K562 (cell line): Measurements from ENCODE around the gene SGK1. TPM values are rescaled to one million over a fixed set of nuclear protein-coding genes. Genes with fewer than 3 reads are reported as not detected.

Source experiments
- ATF2 ChIP-seq: sonication (generic); formaldehyde crosslinking; IDR thresholded peaks from 2 replicates; pipeline ENCODE4 v1.8.1; 2022; ENCODE audit warnings: missing genetic modification reagents
- COPS2 ChIP-seq: fragments of 450-650 bp; conservative IDR thresholded peaks from 2 replicates; pipeline ENCODE4 v1.6.1; 2016; ENCODE audit warnings: mild to moderate bottlenecking, moderate library complexity
- E2F3 ChIP-seq: fragments of 250-450 bp; sonication (Bioruptor Pico); IDR thresholded peaks from 2 replicates; pipeline ENCODE4 v1.4.0; 2020; ENCODE audit warnings: mild to moderate bottlenecking
- FIP1L1 ChIP-seq: fragments of 200-400 bp; formaldehyde crosslinking; IDR thresholded peaks from 2 replicates; pipeline ENCODE4 v1.6.1; 2018; ENCODE audit warnings: mild to moderate bottlenecking, low read depth, low read length; ENCODE audit not compliant: poor library complexity, severe bottlenecking
- MECOM ChIP-seq: fragments of 250-450 bp; sonication (Bioruptor Pico); IDR thresholded peaks from 2 replicates; pipeline ENCODE4 v1.8.0; 2022; ENCODE audit warnings: inconsistent platforms
- NBN ChIP-seq: fragments of 450-650 bp; IDR thresholded peaks from 2 replicates; pipeline ENCODE4 v1.6.1; 2016; ENCODE audit warnings: low read depth, mild to moderate bottlenecking
- NCOR1 ChIP-seq: fragments of 450-650 bp; IDR thresholded peaks from 2 replicates; pipeline ENCODE4 v1.6.1; 2016; ENCODE audit warnings: mild to moderate bottlenecking, moderate library complexity
- PHF21A ChIP-seq: fragments of 450-650 bp; IDR thresholded peaks from 2 replicates; pipeline ENCODE4 v1.6.1; 2017; ENCODE audit warnings: low read depth, borderline replicate concordance
- PHF8 ChIP-seq: fragments of 200-600 bp; sonication (generic); IDR thresholded peaks from 2 replicates; pipeline ENCODE4 v1.6.1; 2012; ENCODE audit warnings: mixed run types, mild to moderate bottlenecking, inconsistent platforms, low read length, moderate library complexity, borderline replicate concordance
- PTTG1 ChIP-seq: fragments of 450-650 bp; IDR thresholded peaks from 2 replicates; pipeline ENCODE4 v1.6.1; 2016; ENCODE audit warnings: low read depth, mild to moderate bottlenecking, missing genetic modification characterization, missing compliant biosample characterization
- SAFB ChIP-seq: fragments of 200-400 bp; formaldehyde crosslinking; IDR thresholded peaks from 2 replicates; pipeline ENCODE4 v1.6.1; 2017; ENCODE audit warnings: low read depth, low read length, borderline replicate concordance
- SPI1 ChIP-seq: IDR thresholded peaks from 2 replicates; pipeline ENCODE4 v1.6.1; 2011; ENCODE audit warnings: low read depth, low read length, control low read depth, borderline replicate concordance
- TGIF2 ChIP-seq: sonication (generic); formaldehyde crosslinking; IDR thresholded peaks from 2 replicates; pipeline ENCODE4 v1.8.1; 2022; ENCODE audit warnings: mild to moderate bottlenecking, missing genetic modification reagents, moderate library complexity
- THAP7 ChIP-seq: fragments of 250-450 bp; sonication (Bioruptor Pico); IDR thresholded peaks from 2 replicates; pipeline ENCODE4 v1.5.0; 2021
- polyA plus RNA-seq, 8 experiments: library from polyadenylated mRNA; depleted of rRNA in 4 of 8; stranded (reverse) in 5 of 8; unstranded in 3 of 8; fragments of >200 nt; fragmentation: Nextera tagmentation in 2 of 8; fragmentation: Illumina TruSeq in 1 of 8; extraction: Ambion mirVana in 2 of 8; extraction: Trizol in 1 of 8; gene quantifications; 2 replicates each; pipeline versions ENCODE4 v1.2.1 to v1.2.3, GENCODE V29; 2011 to 2014; ENCODE audit warnings: inconsistent platforms in 1 of 8, missing spikeins in 1 of 8
- total RNA-seq, 7 experiments: library from RNA; depleted of rRNA in 6 of 7; stranded (reverse); fragments of >200 nt in 6 of 7; fragmentation: Illumina TruSeq in 2 of 7; extraction: Trizol in 2 of 7; gene quantifications; 2 replicates each; pipeline versions ENCODE4 v1.2.1 to v1.2.3, GENCODE V29; 2011 to 2021; ENCODE audit warnings: low replicate concordance in 1 of 7
- TF ChIP-seq, protein P1 (sequence below), 3 experiments: IDR thresholded peaks in 2 of 3; conservative IDR thresholded peaks in 1 of 3; 2 replicates each; pipeline ENCODE4 v1.5.1; 2011 to 2012; ENCODE audit warnings: low read length in 3 of 3, mild to moderate bottlenecking in 3 of 3, control low read depth in 2 of 3, improper control_type of control experiment in 1 of 3, inconsistent platforms in 1 of 3, low read depth in 1 of 3, mixed read lengths in 1 of 3, moderate library complexity in 1 of 3; ENCODE audit not compliant: insufficient read depth in 2 of 3
- TF ChIP-seq, protein P2 (sequence below): fragments of 450-650 bp; IDR thresholded peaks from 2 replicates; pipeline ENCODE4 v1.6.1; 2016; ENCODE audit warnings: low read depth

SGK1 gene
- total and polyA plus RNA-seq, 9 of the 15 experiments (the other 6 are each of a cell fraction or from before 2014, with no cell fraction given) = 3.5 to 7.2 (median 3.9) TPM

DNA sequence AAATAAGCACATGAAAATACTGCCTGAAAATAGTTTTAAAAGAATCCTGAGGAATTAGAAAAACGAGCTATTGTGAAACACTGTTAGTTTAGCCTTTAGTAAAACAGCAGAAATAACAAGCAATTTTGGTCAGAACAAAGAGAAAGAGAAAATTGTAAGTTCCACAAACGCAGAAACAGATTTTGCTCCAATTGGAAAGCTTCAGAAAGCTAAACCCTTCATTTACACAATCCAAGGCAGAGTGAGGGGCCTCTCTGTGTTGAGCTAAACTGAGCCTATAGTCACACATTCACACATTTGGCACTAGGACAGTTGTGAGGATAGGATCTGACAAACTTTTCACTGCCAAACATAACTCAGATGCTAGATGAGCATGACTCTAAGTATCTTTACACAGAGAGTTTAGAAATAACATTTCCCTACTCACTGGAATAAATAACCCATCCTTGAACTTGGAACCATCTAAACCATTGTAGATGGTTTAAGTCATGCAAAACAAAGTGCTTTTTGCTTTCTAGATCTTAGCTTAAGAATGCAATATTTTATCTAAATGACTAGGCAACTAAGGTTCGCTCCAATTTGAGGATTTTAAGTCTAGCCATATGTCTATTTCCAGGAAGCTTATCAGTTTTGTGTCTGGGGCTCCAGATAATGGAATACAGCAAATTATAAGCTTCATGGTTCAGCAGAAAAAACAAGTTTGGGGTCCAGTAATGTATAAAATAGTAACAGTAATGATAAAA, 122.6 kb downstream of the SGK1 start (continued):
- TF ChIP-seq, protein P1, sequence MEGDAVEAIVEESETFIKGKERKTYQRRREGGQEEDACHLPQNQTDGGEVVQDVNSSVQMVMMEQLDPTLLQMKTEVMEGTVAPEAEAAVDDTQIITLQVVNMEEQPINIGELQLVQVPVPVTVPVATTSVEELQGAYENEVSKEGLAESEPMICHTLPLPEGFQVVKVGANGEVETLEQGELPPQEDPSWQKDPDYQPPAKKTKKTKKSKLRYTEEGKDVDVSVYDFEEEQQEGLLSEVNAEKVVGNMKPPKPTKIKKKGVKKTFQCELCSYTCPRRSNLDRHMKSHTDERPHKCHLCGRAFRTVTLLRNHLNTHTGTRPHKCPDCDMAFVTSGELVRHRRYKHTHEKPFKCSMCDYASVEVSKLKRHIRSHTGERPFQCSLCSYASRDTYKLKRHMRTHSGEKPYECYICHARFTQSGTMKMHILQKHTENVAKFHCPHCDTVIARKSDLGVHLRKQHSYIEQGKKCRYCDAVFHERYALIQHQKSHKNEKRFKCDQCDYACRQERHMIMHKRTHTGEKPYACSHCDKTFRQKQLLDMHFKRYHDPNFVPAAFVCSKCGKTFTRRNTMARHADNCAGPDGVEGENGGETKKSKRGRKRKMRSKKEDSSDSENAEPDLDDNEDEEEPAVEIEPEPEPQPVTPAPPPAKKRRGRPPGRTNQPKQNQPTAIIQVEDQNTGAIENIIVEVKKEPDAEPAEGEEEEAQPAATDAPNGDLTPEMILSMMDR (IDR thresholded peaks at IDR 0.05 in 2 of 3, conservative IDR thresholded peaks at IDR 0.05 in 1 of 3; ENCODE audit: insufficient read depth in 2 of 3, low read depth in 1 of 3, low read length in 3 of 3) = no peak
- no peak for TF ChIP-seq PHF21A
- TF ChIP-seq SAFB = no peak
- no peak for TF ChIP-seq E2F3 (CRISPR knock-in tag)
- TF ChIP-seq, protein P2, sequence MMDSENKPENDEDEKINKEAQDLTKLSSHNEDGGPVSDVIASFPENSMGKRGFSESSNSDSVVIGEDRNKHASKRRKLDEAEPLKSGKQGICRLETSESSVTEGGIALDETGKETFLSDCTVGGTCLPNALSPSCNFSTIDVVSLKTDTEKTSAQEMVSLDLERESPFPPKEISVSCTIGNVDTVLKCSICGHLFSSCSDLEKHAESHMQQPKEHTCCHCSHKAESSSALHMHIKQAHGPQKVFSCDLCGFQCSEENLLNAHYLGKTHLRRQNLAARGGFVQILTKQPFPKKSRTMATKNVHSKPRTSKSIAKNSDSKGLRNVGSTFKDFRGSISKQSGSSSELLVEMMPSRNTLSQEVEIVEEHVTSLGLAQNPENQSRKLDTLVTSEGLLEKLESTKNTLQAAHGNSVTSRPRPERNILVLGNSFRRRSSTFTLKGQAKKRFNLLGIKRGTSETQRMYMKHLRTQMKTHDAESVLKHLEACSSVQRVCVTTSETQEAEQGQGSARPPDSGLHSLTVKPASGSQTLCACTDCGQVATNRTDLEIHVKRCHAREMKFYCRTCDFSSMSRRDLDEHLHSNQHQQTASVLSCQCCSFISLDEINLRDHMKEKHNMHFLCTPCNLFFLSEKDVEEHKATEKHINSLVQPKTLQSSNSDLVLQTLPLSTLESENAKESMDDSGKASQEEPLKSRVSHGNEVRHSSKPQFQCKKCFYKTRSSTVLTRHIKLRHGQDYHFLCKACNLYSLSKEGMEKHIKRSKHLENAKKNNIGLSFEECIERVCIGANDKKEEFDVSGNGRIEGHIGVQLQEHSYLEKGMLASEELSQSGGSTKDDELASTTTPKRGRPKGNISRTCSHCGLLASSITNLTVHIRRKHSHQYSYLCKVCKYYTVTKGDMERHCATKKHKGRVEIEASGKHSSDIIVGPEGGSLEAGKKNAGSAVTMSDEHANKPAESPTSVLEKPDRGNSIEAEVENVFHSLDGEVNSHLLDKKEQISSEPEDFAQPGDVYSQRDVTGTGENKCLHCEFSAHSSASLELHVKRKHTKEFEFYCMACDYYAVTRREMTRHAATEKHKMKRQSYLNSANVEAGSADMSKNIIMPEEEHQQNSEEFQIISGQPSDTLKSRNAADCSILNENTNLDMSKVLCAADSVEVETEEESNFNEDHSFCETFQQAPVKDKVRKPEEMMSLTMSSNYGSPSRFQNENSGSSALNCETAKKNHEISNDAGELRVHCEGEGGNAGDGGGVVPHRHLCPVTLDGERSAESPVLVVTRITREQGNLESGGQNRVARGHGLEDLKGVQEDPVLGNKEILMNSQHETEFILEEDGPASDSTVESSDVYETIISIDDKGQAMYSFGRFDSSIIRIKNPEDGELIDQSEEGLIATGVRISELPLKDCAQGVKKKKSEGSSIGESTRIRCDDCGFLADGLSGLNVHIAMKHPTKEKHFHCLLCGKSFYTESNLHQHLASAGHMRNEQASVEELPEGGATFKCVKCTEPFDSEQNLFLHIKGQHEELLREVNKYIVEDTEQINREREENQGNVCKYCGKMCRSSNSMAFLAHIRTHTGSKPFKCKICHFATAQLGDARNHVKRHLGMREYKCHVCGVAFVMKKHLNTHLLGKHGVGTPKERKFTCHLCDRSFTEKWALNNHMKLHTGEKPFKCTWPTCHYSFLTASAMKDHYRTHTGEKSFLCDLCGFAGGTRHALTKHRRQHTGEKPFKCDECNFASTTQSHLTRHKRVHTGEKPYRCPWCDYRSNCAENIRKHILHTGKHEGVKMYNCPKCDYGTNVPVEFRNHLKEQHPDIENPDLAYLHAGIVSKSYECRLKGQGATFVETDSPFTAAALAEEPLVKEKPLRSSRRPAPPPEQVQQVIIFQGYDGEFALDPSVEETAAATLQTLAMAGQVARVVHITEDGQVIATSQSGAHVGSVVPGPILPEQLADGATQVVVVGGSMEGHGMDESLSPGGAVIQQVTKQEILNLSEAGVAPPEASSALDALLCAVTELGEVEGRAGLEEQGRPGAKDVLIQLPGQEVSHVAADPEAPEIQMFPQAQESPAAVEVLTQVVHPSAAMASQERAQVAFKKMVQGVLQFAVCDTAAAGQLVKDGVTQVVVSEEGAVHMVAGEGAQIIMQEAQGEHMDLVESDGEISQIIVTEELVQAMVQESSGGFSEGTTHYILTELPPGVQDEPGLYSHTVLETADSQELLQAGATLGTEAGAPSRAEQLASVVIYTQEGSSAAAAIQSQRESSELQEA = no peak
- no peak for TF ChIP-seq THAP7 (CRISPR knock-in tag)
- TF ChIP-seq NBN = peak; percentile 83
- no peak for TF ChIP-seq MECOM (CRISPR knock-in tag)
- TF ChIP-seq COPS2 = no peak
- no peak for TF ChIP-seq PTTG1
- no peak for TF ChIP-seq TGIF2 (CRISPR knock-in tag)
- TF ChIP-seq SPI1 = no peak
- no peak for TF ChIP-seq ATF2 (CRISPR knock-in tag)
- no peak for TF ChIP-seq FIP1L1
- no peak for TF ChIP-seq PHF8
- TF ChIP-seq NCOR1 = peak; percentile 95
